ENCODE data around the gene PORCN.

DNA sequence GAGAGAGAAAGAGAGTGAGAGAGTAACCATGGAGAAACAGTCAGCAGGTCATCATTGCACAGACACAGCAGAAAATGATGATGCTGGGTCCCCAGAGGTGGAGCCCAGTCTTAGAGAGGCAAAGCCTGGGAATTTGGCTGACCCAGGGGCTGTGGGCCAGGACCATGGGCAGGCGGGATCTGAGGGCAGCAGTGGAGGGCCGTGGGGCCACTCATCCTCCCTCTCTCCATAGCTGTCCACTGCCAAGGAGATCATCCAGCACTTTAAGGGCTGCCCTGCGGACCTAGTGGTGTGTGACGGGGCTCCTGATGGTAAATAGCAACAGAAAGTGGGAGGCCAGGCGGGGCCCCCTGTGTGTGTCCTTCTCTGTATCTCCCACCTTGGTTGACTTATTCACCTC, 30.0 kb upstream of the PORCN start:
- TF ChIP-seq, protein P1, sequence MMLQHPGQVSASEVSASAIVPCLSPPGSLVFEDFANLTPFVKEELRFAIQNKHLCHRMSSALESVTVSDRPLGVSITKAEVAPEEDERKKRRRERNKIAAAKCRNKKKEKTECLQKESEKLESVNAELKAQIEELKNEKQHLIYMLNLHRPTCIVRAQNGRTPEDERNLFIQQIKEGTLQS (IDR thresholded peaks at IDR 0.05), result no peak
- TF ChIP-seq, protein P2, sequence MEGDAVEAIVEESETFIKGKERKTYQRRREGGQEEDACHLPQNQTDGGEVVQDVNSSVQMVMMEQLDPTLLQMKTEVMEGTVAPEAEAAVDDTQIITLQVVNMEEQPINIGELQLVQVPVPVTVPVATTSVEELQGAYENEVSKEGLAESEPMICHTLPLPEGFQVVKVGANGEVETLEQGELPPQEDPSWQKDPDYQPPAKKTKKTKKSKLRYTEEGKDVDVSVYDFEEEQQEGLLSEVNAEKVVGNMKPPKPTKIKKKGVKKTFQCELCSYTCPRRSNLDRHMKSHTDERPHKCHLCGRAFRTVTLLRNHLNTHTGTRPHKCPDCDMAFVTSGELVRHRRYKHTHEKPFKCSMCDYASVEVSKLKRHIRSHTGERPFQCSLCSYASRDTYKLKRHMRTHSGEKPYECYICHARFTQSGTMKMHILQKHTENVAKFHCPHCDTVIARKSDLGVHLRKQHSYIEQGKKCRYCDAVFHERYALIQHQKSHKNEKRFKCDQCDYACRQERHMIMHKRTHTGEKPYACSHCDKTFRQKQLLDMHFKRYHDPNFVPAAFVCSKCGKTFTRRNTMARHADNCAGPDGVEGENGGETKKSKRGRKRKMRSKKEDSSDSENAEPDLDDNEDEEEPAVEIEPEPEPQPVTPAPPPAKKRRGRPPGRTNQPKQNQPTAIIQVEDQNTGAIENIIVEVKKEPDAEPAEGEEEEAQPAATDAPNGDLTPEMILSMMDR (IDR thresholded peaks at IDR 0.05 in 2 of 3, conservative IDR thresholded peaks at IDR 0.05 in 1 of 3; ENCODE audit: borderline replicate concordance in 1 of 3, insufficient read depth in 1 of 3, low read depth in 2 of 3, low read length in 2 of 3), result no peak
- TF ChIP-seq EZH2 (IDR thresholded peaks at IDR 0.05) (no peak), CEBPB (IDR thresholded peaks at IDR 0.05; ENCODE audit: low read depth) (no peak), POLR2AphosphoS5 (IDR thresholded peaks at IDR 0.05; ENCODE audit: low read depth, low read length) (no peak), ZFX (IDR thresholded peaks at IDR 0.05) (no peak), ELF1 (IDR thresholded peaks at IDR 0.05; ENCODE audit: borderline replicate concordance, low read depth) (no peak), EZH2phosphoT487 (IDR thresholded peaks at IDR 0.05; ENCODE audit: borderline replicate concordance) (no peak), YY1 (IDR thresholded peaks at IDR 0.05; ENCODE audit: extremely low read depth, insufficient replicate concordance, low read depth, low read length) (no peak), ZNF274 (IDR thresholded peaks at IDR 0.05; ENCODE audit: low read depth, low read length) (no peak), FOSL1 (IDR thresholded peaks at IDR 0.05; ENCODE audit: low read depth) (no peak), RAD21 (IDR thresholded peaks at IDR 0.05; ENCODE audit: low read depth) (no peak)
- TF ChIP-seq, protein P3, sequence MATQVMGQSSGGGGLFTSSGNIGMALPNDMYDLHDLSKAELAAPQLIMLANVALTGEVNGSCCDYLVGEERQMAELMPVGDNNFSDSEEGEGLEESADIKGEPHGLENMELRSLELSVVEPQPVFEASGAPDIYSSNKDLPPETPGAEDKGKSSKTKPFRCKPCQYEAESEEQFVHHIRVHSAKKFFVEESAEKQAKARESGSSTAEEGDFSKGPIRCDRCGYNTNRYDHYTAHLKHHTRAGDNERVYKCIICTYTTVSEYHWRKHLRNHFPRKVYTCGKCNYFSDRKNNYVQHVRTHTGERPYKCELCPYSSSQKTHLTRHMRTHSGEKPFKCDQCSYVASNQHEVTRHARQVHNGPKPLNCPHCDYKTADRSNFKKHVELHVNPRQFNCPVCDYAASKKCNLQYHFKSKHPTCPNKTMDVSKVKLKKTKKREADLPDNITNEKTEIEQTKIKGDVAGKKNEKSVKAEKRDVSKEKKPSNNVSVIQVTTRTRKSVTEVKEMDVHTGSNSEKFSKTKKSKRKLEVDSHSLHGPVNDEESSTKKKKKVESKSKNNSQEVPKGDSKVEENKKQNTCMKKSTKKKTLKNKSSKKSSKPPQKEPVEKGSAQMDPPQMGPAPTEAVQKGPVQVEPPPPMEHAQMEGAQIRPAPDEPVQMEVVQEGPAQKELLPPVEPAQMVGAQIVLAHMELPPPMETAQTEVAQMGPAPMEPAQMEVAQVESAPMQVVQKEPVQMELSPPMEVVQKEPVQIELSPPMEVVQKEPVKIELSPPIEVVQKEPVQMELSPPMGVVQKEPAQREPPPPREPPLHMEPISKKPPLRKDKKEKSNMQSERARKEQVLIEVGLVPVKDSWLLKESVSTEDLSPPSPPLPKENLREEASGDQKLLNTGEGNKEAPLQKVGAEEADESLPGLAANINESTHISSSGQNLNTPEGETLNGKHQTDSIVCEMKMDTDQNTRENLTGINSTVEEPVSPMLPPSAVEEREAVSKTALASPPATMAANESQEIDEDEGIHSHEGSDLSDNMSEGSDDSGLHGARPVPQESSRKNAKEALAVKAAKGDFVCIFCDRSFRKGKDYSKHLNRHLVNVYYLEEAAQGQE (IDR thresholded peaks at IDR 0.05; ENCODE audit: low read depth), result no peak
- TF ChIP-seq, protein P4, sequence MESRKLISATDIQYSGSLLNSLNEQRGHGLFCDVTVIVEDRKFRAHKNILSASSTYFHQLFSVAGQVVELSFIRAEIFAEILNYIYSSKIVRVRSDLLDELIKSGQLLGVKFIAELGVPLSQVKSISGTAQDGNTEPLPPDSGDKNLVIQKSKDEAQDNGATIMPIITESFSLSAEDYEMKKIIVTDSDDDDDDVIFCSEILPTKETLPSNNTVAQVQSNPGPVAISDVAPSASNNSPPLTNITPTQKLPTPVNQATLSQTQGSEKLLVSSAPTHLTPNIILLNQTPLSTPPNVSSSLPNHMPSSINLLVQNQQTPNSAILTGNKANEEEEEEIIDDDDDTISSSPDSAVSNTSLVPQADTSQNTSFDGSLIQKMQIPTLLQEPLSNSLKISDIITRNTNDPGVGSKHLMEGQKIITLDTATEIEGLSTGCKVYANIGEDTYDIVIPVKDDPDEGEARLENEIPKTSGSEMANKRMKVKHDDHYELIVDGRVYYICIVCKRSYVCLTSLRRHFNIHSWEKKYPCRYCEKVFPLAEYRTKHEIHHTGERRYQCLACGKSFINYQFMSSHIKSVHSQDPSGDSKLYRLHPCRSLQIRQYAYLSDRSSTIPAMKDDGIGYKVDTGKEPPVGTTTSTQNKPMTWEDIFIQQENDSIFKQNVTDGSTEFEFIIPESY (IDR thresholded peaks at IDR 0.05; ENCODE audit: extremely low read depth, insufficient replicate concordance, low read length), result no peak
